ENCODE results near the gene RAD51B.

Gene RAD51B

DNA sequence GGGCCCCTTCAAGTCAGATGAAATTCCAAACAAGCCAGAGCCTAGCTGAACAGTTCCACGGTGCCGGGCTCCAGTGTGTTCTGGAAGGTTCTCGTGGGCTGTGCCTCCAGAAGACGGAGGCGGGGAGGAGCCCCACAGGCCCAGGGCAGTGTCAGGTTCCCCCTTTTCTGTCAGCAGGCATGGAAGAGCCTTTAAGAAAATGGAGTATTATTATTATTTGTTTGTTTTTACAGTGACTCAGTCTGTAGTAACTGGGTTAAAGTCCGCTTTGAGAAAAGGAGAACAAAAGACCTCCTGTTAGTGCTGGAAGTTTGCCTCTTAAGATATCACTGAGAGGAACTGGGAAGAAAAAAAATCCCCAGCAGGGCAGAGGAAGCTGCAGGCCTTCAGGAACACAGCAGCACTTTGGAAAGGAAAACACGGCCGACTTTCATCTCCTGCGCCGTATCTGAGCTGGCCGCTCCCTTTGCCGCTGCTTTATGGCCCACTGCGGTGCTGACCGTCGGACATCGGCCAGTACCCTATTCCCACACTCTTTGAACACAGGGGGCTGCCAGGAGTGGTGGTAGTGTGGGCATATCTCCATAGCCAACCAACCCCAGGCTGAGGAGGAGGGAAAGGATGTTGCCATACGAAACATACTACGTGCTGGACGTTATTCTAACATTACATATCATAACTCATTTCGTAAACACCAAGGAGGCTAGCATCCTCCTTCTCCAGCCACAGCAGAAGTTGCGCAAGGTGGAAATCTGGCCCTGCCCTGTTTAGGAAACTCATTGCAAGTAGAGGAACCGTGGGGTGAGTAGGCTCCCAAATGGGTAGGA, 779.3 kb downstream of the RAD51B start:
- DNase-seq (ENCODE audit: low read depth), result no peak

DNA sequence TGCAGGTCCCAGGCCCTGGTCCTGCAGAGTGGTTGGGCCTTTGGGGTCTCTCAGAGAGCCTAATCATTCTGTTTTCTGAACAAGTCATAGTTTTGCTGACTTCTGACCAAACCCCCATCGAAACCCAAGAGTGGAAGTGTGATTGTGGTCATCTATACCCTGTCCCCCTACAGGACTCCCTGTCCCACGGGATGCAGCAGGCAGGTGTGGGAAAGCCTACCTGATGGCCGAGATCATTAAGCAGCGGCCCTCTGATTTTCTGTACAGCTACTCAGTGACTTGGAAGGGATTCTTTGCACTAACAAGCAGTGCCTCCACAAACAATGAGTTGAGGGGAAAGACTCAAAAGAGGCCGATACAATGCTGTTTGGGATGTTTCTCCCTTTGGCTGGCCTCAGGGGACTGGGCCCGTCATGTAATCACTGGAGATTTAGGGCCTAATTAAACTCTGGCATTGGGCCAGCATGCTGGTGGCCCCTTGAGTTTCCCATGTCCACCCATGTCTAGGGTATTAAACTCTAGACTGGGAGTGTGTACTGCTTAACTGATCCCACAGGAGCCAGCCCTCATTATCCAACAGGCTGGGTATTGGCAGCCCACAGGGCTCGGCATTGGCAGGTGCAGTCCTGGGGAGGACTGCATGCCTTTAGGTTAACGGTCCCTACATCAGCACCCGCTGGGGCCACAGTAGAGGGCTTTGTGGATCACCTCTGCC, 780.5 kb downstream of the RAD51B start:
- no peak for DNase-seq (ENCODE audit: low read depth)

GRCh38 chr14:68602507-68602906, 782.9 kb downstream of the RAD51B start:
- no peak for DNase-seq (ENCODE audit: low read depth)

DNA sequence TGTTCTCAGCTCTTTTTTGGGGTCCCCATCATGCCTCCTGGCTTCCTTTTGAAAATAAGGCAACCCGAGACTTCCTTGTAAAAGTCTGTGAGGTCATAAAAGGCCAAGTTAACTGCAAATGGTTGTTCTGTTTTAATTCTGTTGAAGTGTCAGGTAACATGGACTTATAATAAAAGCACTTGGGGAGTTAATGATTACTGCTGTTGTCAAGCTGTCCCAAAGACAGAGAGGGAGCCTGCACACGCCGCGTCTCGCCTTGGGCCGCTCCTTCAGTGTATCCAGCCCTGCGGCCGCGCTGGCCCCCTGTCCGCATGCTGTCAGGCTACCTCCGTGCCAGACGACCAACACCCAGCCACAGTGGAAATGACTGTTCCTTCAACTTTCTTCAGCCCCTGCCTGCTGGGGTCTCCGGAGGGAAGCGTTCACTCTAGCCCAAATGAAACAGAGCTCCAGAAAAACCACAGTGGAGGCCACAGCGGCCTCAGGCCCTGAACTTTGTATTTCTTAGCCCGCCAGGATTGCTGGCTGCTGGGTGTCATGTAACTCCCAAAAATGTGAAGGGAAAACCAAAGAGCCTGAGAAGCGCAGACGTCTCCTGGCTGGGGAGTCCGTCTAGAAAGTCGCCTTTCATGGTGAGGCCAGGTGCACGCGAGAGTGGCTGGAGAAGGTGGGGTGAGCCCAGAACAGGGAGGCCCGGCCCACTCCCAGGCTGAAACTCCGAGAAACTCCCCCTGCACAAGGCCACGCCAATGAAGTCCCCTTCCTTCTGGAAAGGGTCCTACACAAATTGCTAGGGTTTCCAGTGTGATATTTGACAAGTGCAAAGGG, 784.2 kb downstream of the RAD51B start:
- no peak for DNase-seq (ENCODE audit: low read depth)

GRCh38 chr14:68604361-68604730, 784.8 kb downstream of the RAD51B start:
- DNase-seq (ENCODE audit: low read depth), result no peak

DNA sequence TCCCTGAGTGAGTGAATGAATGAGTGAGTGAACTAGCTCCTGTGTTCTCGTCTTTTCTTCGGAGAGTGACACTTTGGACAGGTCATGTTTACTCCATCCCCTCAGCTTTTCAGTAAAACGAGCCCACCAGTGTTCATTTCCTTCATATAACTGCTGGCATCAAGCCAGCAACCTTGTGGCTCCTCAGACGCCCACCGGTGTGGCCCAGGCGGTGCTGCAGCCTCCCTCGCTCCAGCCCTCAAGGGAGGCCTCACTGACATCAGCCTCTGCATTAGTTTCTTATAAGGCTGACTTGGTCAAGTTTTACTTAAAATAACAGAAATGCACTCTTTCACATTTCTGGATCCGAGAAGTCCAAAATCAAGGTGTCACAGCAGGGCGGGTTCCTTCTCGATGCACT, 785.2 kb downstream of the RAD51B start:
- DNase-seq (ENCODE audit: low read depth), result no peak

GRCh38 chr14:68606176-68606575, 786.6 kb downstream of the RAD51B start:
- no peak for DNase-seq (ENCODE audit: low read depth)

DNA sequence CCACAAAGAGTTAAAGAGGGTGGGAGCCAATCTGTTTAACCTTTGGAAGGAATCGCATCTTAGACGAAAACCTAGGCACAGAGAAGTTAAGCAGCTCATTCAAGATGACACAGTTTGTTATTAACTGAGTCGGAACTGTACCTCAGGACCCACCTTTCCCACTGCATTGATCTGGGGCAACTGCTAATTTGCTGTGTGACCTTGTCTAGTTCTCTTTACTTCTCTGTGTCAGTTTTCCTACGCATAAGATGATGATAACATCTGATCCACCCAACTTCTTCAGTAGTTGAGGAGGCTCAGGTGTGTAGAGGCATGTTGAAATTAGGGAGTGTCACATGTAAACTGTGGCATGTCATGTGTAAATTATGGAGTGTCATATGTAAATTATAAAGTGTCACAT, 787.1 kb downstream of the RAD51B start:
- no peak for DNase-seq (ENCODE audit: low read depth)

DNA sequence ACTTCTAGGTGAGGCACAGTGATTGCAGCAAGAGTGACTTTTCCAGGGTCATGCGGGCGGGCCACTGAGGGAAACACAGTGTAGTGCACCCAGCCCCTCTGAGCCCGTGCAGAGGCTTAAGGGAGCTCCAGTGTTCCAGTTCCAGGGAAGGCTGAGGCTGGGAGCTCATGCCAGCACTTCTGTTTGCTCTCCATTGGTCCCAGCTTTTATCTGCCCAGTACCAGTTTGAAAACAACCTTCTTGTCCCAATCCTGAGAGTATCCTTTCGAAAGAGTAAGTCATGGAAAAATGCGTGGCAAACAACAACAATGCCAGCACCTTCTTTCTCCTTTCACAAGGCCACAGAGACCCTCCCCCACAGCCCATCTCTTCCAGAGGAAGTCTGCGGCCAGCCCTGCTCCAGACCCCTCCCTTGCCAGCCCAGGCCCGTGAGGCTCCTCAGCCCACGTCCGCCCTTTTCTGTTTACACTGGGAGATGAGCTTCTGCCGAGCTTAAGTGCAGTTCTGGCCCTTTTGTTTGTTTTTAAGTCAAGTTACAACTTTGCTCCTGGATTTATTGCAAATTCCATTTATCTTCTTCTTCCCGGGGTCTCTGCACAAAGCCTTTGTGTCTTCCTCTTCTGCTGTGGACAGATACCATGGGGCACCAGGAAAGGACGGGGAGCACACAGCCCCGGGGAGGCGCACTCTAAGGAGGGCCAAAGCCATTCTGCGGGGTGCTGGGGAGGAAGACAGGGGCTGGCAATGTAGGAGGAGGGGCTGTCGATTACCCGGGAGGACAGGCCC, 787.7 kb downstream of the RAD51B start:
- no peak for DNase-seq (ENCODE audit: low read depth)

GRCh38 chr14:68607867-68608573, 788.4 kb downstream of the RAD51B start:
- DNase-seq (ENCODE audit: low read depth), result no peak

- DNase-seq (ENCODE audit: low read depth), result no peak
Measured at GRCh38 chr14:68608574-68608962, 789.0 kb downstream of the RAD51B start.

DNA sequence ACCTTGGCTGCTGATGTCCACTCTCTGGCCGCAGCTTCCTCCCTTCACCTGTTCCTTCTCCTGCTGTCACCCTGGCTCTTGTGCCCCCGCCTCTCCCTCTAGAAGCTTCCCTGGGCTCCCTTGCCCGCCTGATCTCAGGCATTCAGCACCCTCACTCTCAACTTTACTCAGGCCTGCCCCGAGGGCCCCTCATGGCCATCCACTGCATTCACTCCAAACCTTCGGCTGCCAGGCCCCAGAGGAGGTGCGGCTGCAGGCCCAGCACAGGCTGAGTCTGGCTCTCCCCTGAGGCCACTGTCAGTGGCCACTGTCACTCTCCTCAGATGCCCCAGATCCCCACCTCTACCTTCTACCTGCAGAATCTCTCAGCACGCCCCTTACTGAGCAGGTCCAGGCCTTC, 789.4 kb downstream of the RAD51B start:
- no peak for DNase-seq (ENCODE audit: low read depth)

DNA sequence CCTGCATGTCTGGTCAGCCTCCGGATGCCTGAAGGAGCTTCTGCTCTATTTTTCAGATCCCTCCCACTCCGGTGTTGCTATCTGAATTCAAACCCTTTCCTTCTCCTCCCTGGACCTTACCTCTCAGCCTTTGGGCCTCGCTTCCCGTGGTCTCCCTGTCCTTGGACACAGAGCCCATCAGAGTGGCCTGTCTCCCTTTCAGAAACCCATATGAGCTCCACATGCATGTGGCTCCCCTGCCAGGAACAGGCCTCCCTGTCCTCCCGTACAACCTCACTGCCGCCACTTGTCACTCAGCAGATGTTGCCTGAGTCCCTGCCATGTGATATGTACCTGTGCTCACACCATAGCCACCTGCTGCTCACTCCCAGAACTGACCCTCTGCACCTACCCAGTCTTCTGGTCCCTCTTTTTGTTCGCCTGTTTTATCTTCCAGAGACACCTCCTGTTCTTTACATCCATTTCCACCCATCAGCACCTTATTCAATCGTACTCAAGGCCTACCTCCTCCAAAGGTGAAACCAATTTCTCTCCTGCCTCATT, 790.7 kb downstream of the RAD51B start:
- DNase-seq (ENCODE audit: low read depth), result no peak

- DNase-seq (ENCODE audit: low read depth), result no peak
Measured at GRCh38 chr14:68611599-68611998, 792.0 kb downstream of the RAD51B start.

GRCh38 chr14:68612049-68612448, 792.5 kb downstream of the RAD51B start:
- DNase-seq (ENCODE audit: low read depth), result no peak

GRCh38 chr14:68616221-68616902, 796.8 kb downstream of the RAD51B start:
- no peak for DNase-seq (ENCODE audit: low read depth)

DNA sequence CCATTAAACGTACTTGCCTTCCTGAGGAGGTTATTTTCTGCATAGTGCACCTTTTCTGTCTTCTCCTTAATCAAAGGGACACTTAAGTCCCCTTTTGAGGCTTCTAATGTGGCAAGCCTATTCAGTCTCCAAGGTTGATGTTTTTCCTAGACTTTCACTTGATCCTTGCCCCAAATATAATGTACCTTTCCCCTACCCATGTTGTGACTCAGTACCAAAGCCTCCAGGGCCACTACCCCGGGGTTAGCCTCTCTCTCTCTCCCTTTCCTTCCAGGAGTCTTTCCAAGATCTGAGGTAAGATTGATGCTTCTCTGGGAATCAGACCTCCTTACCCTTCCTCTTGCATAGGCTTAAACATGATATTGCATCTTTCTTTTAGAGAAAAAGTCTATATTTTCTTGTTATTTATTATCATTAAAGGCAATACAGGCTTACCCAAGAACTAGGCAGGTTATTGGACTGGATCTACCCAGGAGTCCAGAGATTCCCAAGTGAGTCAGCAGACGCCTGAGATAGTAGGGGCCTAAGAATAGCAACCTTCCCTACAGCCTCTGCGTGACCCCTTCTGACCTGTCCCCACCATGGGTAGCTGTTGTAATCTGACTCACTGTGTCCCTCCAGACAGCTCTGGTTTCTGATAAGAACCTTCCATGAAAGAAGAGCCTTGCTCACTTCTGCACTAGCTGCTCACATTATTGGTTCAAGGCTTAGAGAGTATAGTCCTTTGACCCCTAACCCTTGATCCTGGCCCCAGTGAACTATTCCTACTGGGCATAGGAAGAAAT, 800.4 kb downstream of the RAD51B start:
- no peak for DNase-seq (ENCODE audit: low read depth)

GRCh38 chr14:68621400-68622365, 802.1 kb downstream of the RAD51B start:
- DNase-seq (ENCODE audit: low read depth), result no peak
